Endothelial cell of umbilical vein (primary cell): ENCODE results near the gene WASF3. TPM values are rescaled to one million over a fixed set of nuclear protein-coding genes. Genes with fewer than 3 reads are reported as not detected.

Source experiments
- BruUV-seq: library from RNA; stranded (reverse); fragments of 400-500 nt; replicated peaks from 2 replicates; lab custom pipeline; 2021; lab: Mats Ljungman, UMichigan
- CTCF ChIA-PET: fragments of 300-600, 350-600 bp; sonication (Branson Sonifier 250); formaldehyde crosslinking; loops from one replicate; lab custom pipeline; 2021; ENCODE audit warnings: antibody characterized with exemption, inconsistent platforms; lab: Charles Lee
- POLR2A ChIA-PET: fragments of 300-600, 350-600 bp; sonication (Branson Sonifier 250); formaldehyde crosslinking; loops from one replicate; lab custom pipeline; 2021; ENCODE audit warnings: antibody characterized with exemption, inconsistent platforms; lab: Charles Lee
- DNase-seq: peaks from one replicate; pipeline ENCODE4 v3.0.0-alpha.2; 2011; ENCODE audit warnings: low read depth, low spot score
- FAIRE-seq: peaks from 2 replicates; lab custom pipeline; 2011; peaks lifted over from hg19 to GRCh38; lab: Jason Lieb, UNC
- H2AFZ ChIP-seq: 2 replicates; pipeline ENCODE4 v1.6.0; 2012; ENCODE audit warnings: low read depth, low read length, control low read depth, inconsistent platforms
- H3K27ac ChIP-seq: 2 replicates; pipeline ENCODE4 v1.5.1; 2011; ENCODE audit warnings: low read depth, mild to moderate bottlenecking, control low read depth, low read length, moderate library complexity; ENCODE audit not compliant: insufficient read depth
- H3K27me3 ChIP-seq, 2 experiments: 2 replicates each; pipeline versions ENCODE4 v1.6.0 to v1.6.1; 2011; ENCODE audit warnings: low read length in 2 of 2, mixed read lengths in 1 of 2; ENCODE audit not compliant: control insufficient read depth in 2 of 2, insufficient read depth in 2 of 2
- H3K36me3 ChIP-seq, 2 experiments: 2 replicates in 1 of 2; 3 replicates in 1 of 2; pipeline ENCODE4 v1.5.1; 2011; ENCODE audit warnings: low read length in 2 of 2, mild to moderate bottlenecking in 1 of 2, moderate library complexity in 1 of 2; ENCODE audit not compliant: control insufficient read depth in 2 of 2, insufficient read depth in 2 of 2; ENCODE audit errors: extremely low read depth in 1 of 2
- H3K4me1 ChIP-seq: 3 replicates; pipeline ENCODE4 v1.5.1; 2011; ENCODE audit warnings: mild to moderate bottlenecking, low read length; ENCODE audit not compliant: control insufficient read depth, insufficient read depth; ENCODE audit errors: extremely low read depth
- H3K4me2 ChIP-seq: 2 replicates; pipeline ENCODE4 v1.6.1; 2011; ENCODE audit warnings: low read length, control low read depth, mixed read lengths; ENCODE audit not compliant: insufficient read depth
- H3K4me3 ChIP-seq, 3 experiments: fragments of 200-600 bp in 1 of 3; sonication (generic), shearing (Covaris generic) in 1 of 3; replicated peaks in 1 of 3; 2 replicates each; pipeline ENCODE4 v1.5.1; 2011 to 2016; ENCODE audit warnings: control low read depth in 3 of 3, low read length in 3 of 3, mild to moderate bottlenecking in 2 of 3, inconsistent platforms in 1 of 3, low read depth in 1 of 3, moderate library complexity in 1 of 3; ENCODE audit not compliant: insufficient read depth in 1 of 3
- H3K79me2 ChIP-seq: 2 replicates; pipeline ENCODE4 v1.6.0; 2012; ENCODE audit warnings: low read length, inconsistent platforms; ENCODE audit not compliant: control insufficient read depth, insufficient read depth
- H3K9ac ChIP-seq: replicated peaks from 2 replicates; pipeline ENCODE3; 2011; ENCODE audit warnings: low read length, control low read depth; ENCODE audit not compliant: insufficient read depth; ENCODE audit errors: extremely low read depth
- H3K9me1 ChIP-seq: replicated peaks from 3 replicates; pipeline ENCODE4 v1.6.0; 2011; ENCODE audit warnings: mild to moderate bottlenecking, low read length; ENCODE audit not compliant: control insufficient read depth, insufficient read depth; ENCODE audit errors: extremely low read depth
- H3K9me3 ChIP-seq: replicated peaks from 2 replicates; pipeline ENCODE4 v1.5.1; 2012; ENCODE audit warnings: low read length, inconsistent platforms; ENCODE audit not compliant: control insufficient read depth, insufficient read depth
- H4K20me1 ChIP-seq: replicated peaks from 2 replicates; pipeline ENCODE3; 2011; ENCODE audit warnings: mild to moderate bottlenecking, low read length; ENCODE audit not compliant: control insufficient read depth, insufficient read depth; ENCODE audit errors: extremely low read depth
- CTCF ChIP-seq, 2 donors: IDR thresholded peaks; 1 replicate in 1 of 2; 2 replicates in 1 of 2; pipeline ENCODE4 v1.5.1; 2011; ENCODE audit warnings: low read length in 2 of 2, mild to moderate bottlenecking in 2 of 2, moderate library complexity in 2 of 2, control low read depth in 1 of 2, inconsistent platforms in 1 of 2, low read depth in 1 of 2; ENCODE audit not compliant: insufficient read depth in 1 of 2; ENCODE audit errors: extremely low read depth in 1 of 2
- EZH2 ChIP-seq: IDR thresholded peaks from 2 replicates; pipeline ENCODE4 v1.6.1; 2012; ENCODE audit warnings: borderline replicate concordance, low read depth, mild to moderate bottlenecking, moderate library complexity, low read length, inconsistent platforms; ENCODE audit not compliant: severe bottlenecking
- FOS ChIP-seq: IDR thresholded peaks from 2 replicates; pipeline ENCODE4 v1.6.1; 2011; ENCODE audit warnings: mild to moderate bottlenecking, low read length, moderate library complexity, borderline replicate concordance; ENCODE audit not compliant: insufficient read depth
- GATA2 ChIP-seq: IDR thresholded peaks from 2 replicates; pipeline ENCODE4 v1.7.0; 2011; ENCODE audit warnings: low read depth, mild to moderate bottlenecking, moderate library complexity, mixed read lengths, low read length; ENCODE audit not compliant: insufficient read length, insufficient read depth
- JUN ChIP-seq: IDR thresholded peaks from 2 replicates; pipeline ENCODE4 v1.6.1; 2011; ENCODE audit warnings: borderline replicate concordance, low read depth; ENCODE audit not compliant: insufficient read length, insufficient read depth
- MYC ChIP-seq: IDR thresholded peaks from one replicate; pipeline ENCODE4 v1.6.1; 2011; ENCODE audit warnings: mild to moderate bottlenecking, low read depth, low read length
- POLR2A ChIP-seq: IDR thresholded peaks from 2 replicates; pipeline ENCODE4 v1.6.1; 2012; ENCODE audit warnings: low read depth, mild to moderate bottlenecking, control low read depth, low read length
- POLR2AphosphoS5 ChIP-seq: IDR thresholded peaks from 2 replicates; pipeline ENCODE4 v1.6.1; 2012; ENCODE audit warnings: low read depth, mild to moderate bottlenecking, control low read depth, low read length, moderate library complexity; ENCODE audit not compliant: insufficient read depth
- dilution Hi-C: fragments of 300-500 bp; cut with MboI; formaldehyde crosslinking; loops from one replicate; pipeline ENCODE4 v1.15.0; 2019; ENCODE audit warnings: low sequenced_read_pairs; ENCODE audit not compliant: extremely low pct_ligation_motif_present
- intact Hi-C: fragments of 100-400 bp; cut with micrococcal nuclease; formaldehyde crosslinking; loops from one replicate; pipeline ENCODE4 v1.10.0; 2022
- polyA plus RNA-seq, 4 experiments: library from polyadenylated mRNA; depleted of rRNA in 3 of 4; stranded (reverse) in 3 of 4; unstranded in 1 of 4; fragments of >200 nt; gene quantifications; 2 replicates each; pipeline versions ENCODE4 v1.2.1 to v1.2.3, GENCODE V29; 2011 to 2012; ENCODE audit warnings: missing spikeins in 1 of 4
- total RNA-seq: library from RNA; stranded (reverse); gene quantifications from 2 replicates; pipeline ENCODE4 v1.2.3, GENCODE V29; 2021
- TF ChIP-seq, protein P1 (sequence below): IDR thresholded peaks from 2 replicates; pipeline ENCODE4 v1.6.1; 2011; ENCODE audit not compliant: insufficient read depth, insufficient read length

WASF3 gene
- total and polyA plus RNA-seq, 2 donors (not counting 3 experiments of a cell fraction or from before 2014, with no cell fraction given): 18.5 to 32.4 TPM

- no peak overlapping the region for H2AFZ ChIP-seq
- no peak overlapping the region for H3K27ac ChIP-seq
- no peak overlapping the region for H3K9ac ChIP-seq
- no peak overlapping the region for H3K4me3 ChIP-seq
- ChIA-PET POLR2A (no interaction called here), CTCF (interaction anchor here (0.9 to 2.5 kb wide), 4 partner anchors 10 to 104 kb away, joined by 3 to 10 read pairs (median 4); no protein-coding TSS in a partner anchor)
- DNase-seq (no peak), FAIRE-seq (no peak)
- BruUV-seq: no TSS peak
- H3K79me2 ChIP-seq: peaks cover 61% of the 10 kb centered on the region
- H3K9me1 ChIP-seq: no peaks in the 10 kb centered on the region
- H3K4me2 ChIP-seq: no peak overlapping the region
- no peak for TF ChIP-seq FOS
- no peak for TF ChIP-seq POLR2A
- TF ChIP-seq JUN: no peak
- no peak for TF ChIP-seq CTCF (IDR thresholded peaks at IDR 0.05; ENCODE audit: extremely low read depth in 1 of 2, insufficient read depth in 1 of 2, low read depth in 1 of 2, low read length in 2 of 2)
- TF ChIP-seq, protein P1, sequence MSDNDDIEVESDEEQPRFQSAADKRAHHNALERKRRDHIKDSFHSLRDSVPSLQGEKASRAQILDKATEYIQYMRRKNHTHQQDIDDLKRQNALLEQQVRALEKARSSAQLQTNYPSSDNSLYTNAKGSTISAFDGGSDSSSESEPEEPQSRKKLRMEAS: no peak
- TF ChIP-seq GATA2: no peak
- no peak for TF ChIP-seq MYC
- TF ChIP-seq EZH2: no peak
- no peak for TF ChIP-seq POLR2AphosphoS5
- no peaks in the 10 kb centered on the region for H4K20me1 ChIP-seq
- intact Hi-C loops: no loop called here
- H3K36me3 ChIP-seq: no peaks in the 10 kb centered on the region
- no peaks in the 10 kb centered on the region for H3K27me3 ChIP-seq
- H3K4me1 ChIP-seq: peaks cover 19% of the 10 kb centered on the region
- dilution Hi-C loops: no loop called here
- H3K9me3 ChIP-seq: no peaks in the 10 kb centered on the region
These were observed 42.9 kb downstream of the WASF3 start for GRCh38 chr13:26600343-26600742.
